Loucy (cell line): ENCODE results near the gene CDC42BPB.

Source experiments
- EZH2phosphoT487 ChIP-seq: fragments of 200-600 bp; IDR thresholded peaks from 2 replicates; pipeline ENCODE4 v1.6.1; 2018; ENCODE audit warnings: antibody characterized with exemption, mild to moderate bottlenecking, moderate library complexity, borderline replicate concordance
- TF ChIP-seq, protein P1 (sequence below): fragments of 200-600 bp; sonication (generic); conservative IDR thresholded peaks from 2 replicates; pipeline ENCODE4 v1.5.1; 2014; ENCODE audit warnings: mild to moderate bottlenecking, antibody characterized with exemption, low read length

- TF ChIP-seq, protein P1, sequence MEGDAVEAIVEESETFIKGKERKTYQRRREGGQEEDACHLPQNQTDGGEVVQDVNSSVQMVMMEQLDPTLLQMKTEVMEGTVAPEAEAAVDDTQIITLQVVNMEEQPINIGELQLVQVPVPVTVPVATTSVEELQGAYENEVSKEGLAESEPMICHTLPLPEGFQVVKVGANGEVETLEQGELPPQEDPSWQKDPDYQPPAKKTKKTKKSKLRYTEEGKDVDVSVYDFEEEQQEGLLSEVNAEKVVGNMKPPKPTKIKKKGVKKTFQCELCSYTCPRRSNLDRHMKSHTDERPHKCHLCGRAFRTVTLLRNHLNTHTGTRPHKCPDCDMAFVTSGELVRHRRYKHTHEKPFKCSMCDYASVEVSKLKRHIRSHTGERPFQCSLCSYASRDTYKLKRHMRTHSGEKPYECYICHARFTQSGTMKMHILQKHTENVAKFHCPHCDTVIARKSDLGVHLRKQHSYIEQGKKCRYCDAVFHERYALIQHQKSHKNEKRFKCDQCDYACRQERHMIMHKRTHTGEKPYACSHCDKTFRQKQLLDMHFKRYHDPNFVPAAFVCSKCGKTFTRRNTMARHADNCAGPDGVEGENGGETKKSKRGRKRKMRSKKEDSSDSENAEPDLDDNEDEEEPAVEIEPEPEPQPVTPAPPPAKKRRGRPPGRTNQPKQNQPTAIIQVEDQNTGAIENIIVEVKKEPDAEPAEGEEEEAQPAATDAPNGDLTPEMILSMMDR: no peak
- TF ChIP-seq EZH2phosphoT487: no peak
Observed at GRCh38 chr14:102948698-102949061, 108.7 kb downstream of the CDC42BPB start.
